Spleen (tissue), 11 donors: ENCODE data around the gene TTLL3. TPM values are rescaled to one million over a fixed set of nuclear protein-coding genes. Genes with fewer than 3 reads are reported as not detected.

Experiments
- DNase-seq: peaks from one replicate; pipeline ENCODE4 v3.0.0-alpha.2; 2020
- H3K27ac ChIP-seq, 8 donors: fragments of 200-600 bp; sonication (generic) in 7 of 8; 1 replicate in 4 of 8; 2 replicates in 4 of 8; pipeline versions ENCODE4 v1.5.0 to v1.8.0; 2016 to 2021; ENCODE audit warnings: inconsistent platforms in 4 of 8, mild to moderate bottlenecking in 4 of 8, moderate library complexity in 1 of 8
- H3K27me3 ChIP-seq, 7 donors: fragments of 200-600 bp; sonication (generic) in 6 of 7; replicated peaks in 1 of 7; 1 replicate in 4 of 7; 2 replicates in 3 of 7; pipeline versions ENCODE4 v1.5.0 to v1.8.0; 2016 to 2021; ENCODE audit warnings: inconsistent platforms in 3 of 7, mild to moderate bottlenecking in 1 of 7
- H3K36me3 ChIP-seq, 6 donors: fragments of 200-600 bp; sonication (generic) in 5 of 6; 1 replicate in 4 of 6; 2 replicates in 2 of 6; pipeline versions ENCODE4 v1.5.0 to v1.8.0; 2016 to 2021; ENCODE audit warnings: inconsistent platforms in 2 of 6
- H3K4me1 ChIP-seq, 6 donors: fragments of 200-600 bp; sonication (generic) in 5 of 6; 1 replicate in 3 of 6; 2 replicates in 3 of 6; pipeline versions ENCODE4 v1.5.0 to v1.8.0; 2016 to 2021; ENCODE audit warnings: inconsistent platforms in 3 of 6
- H3K4me3 ChIP-seq, 8 donors: fragments of 200-600 bp; sonication (generic) in 7 of 8; 1 replicate in 4 of 8; 2 replicates in 4 of 8; pipeline versions ENCODE4 v1.5.0 to v1.8.0; 2016 to 2021; ENCODE audit warnings: inconsistent platforms in 4 of 8, mild to moderate bottlenecking in 4 of 8, moderate library complexity in 2 of 8
- H3K9me3 ChIP-seq, 8 donors: fragments of 200-600 bp; sonication (generic) in 7 of 8; 1 replicate in 4 of 8; 2 replicates in 4 of 8; pipeline versions ENCODE4 v1.5.0 to v1.8.0; 2016 to 2021; ENCODE audit warnings: inconsistent platforms in 4 of 8
- CTCF ChIP-seq, 11 experiments: fragments of 200-600 bp in 7 of 11; fragments of 450-650 bp in 4 of 11; sonication (generic) in 4 of 11; IDR thresholded peaks in 8 of 11; conservative IDR thresholded peaks in 3 of 11; 1 replicate in 7 of 11; 2 replicates in 4 of 11; pipeline versions ENCODE4 v1.4.0 to v1.8.0; 2016 to 2021; ENCODE audit warnings: antibody characterized with exemption in 11 of 11, inconsistent platforms in 4 of 11, mild to moderate bottlenecking in 1 of 11
- POLR2A ChIP-seq, 3 donors: fragments of 450-650 bp; IDR thresholded peaks; one replicate each; pipeline ENCODE4 v1.5.1; 2017; ENCODE audit warnings: antibody characterized with exemption in 3 of 3, mild to moderate bottlenecking in 1 of 3
- POLR2AphosphoS5 ChIP-seq, 3 donors: sonication (generic); formaldehyde crosslinking; IDR thresholded peaks; one replicate each; pipeline ENCODE4 v1.5.1; 2017; ENCODE audit warnings: antibody characterized with exemption in 3 of 3
- WGBS, 5 donors: extraction: QIAGEN DNeasy Blood & Tissue Kit in 3 of 5; methylation state at CpG; one replicate each; pipeline versions ENCODE4 v1.1.5 to v1.1.7; 2013 to 2018; 5-methylcytosine and 5-hydroxymethylcytosine counted together
- intact Hi-C: fragments of 100-400 bp; cut with DNase I; formaldehyde crosslinking; loops from one replicate; pipeline ENCODE4 v1.15.0; 2023; ENCODE audit warnings: low total_unique reads
- polyA plus RNA-seq, 3 donors: library from polyadenylated mRNA; stranded (reverse); fragments of 200-250 nt; gene quantifications; one replicate each; pipeline ENCODE4 v1.2.1, GENCODE V29; 2013
- total RNA-seq, 7 donors: library from RNA; depleted of rRNA in 3 of 7; stranded (reverse); fragments of >200 nt in 3 of 7; fragmentation: NEBNext Ultra II Directional in 4 of 7; extraction: Animal tissue kit (Norgen Biotek cat#: 25700) in 4 of 7; gene quantifications; one replicate each; pipeline versions ENCODE4 v1.1.0 to v1.2.1, GENCODE V29; 2016 to 2021
- donor health status: healthy with polysubstance abuse.
- donor health status: DM: no; HTN: no; CAD: no; lungs with moderate emphysema.
- donor health status: DM: no; HTN: no; CAD: no.
- donor health status: Bipolar disorder and iron deficiency.
- donor health status: healthy.
- donor health status: DM: no; HTN: no; CAD: no.
- donor health status: DM: yes; HTN: yes; CAD: no.

TTLL3 gene
- total and polyA plus RNA-seq, 10 donors: 24.8 to 143 (median 74.0) TPM

- H3K4me1 ChIP-seq: peaks cover 26 to 43% (median 30%) of the 10 kb centered on the region in 6 donors
- no peak for DNase-seq
- TF ChIP-seq POLR2A (IDR thresholded peaks at IDR 0.05) (no peak), POLR2AphosphoS5 (IDR thresholded peaks at IDR 0.05) (no peak), CTCF (IDR thresholded peaks at IDR 0.05 in 8 of 11, conservative IDR thresholded peaks at IDR 0.05 in 3 of 11) (no peak)
- no peak overlapping the region for H3K27ac ChIP-seq
- 92 to 100% (median 97%) methylated on average over 4 of the region's 4 CpGs for WGBS, 5 donors
- intact Hi-C loops: no loop called here
- no peak overlapping the region for H3K4me3 ChIP-seq
- H3K36me3 ChIP-seq: peaks cover 0 to 100% (median 78%) of the 10 kb centered on the region in 6 donors
- no peaks in the 10 kb centered on the region for H3K9me3 ChIP-seq
- H3K27me3 ChIP-seq: no peaks in the 10 kb centered on the region
Measured at GRCh38 chr3:9784965-9785364, 25.1 kb upstream of the TTLL3 start.

- Histone ChIP-seq H3K27ac (no peak overlapping the region), H3K4me3 (no peak overlapping the region), H3K36me3 (peaks cover 0 to 100% (median 81%) of the 10 kb centered on the region in 6 donors), H3K9me3 (no peaks in the 10 kb centered on the region), H3K27me3 (no peaks in the 10 kb centered on the region), H3K4me1 (peaks cover 19 to 43% (median 29%) of the 10 kb centered on the region in 6 donors)
- WGBS, 5 donors: 86 to 95% (median 92%) methylated on average over 7 of the region's 7 CpGs
- TF ChIP-seq CTCF (IDR thresholded peaks at IDR 0.05 in 8 of 11, conservative IDR thresholded peaks at IDR 0.05 in 3 of 11): no peak
- no peak for TF ChIP-seq POLR2AphosphoS5 (IDR thresholded peaks at IDR 0.05)
- TF ChIP-seq POLR2A (IDR thresholded peaks at IDR 0.05): no peak
- DNase-seq: no peak
- intact Hi-C loops: no loop called here
Measured at GRCh38 chr3:9785602-9786001, 24.5 kb upstream of the TTLL3 start.

- WGBS, 5 donors: 88 to 99% (median 94%) methylated on average over 7 of the region's 7 CpGs
Measured at GRCh38 chr3:9786209-9786739, 23.8 kb upstream of the TTLL3 start.

More at GRCh38 chr3:9786209-9786739, 23.8 kb upstream of the TTLL3 start:
- no peak for DNase-seq
- Histone ChIP-seq H3K36me3 (peaks cover 0 to 99% (median 79%) of the 10 kb centered on the region in 6 donors), H3K9me3 (no peaks in the 10 kb centered on the region), H3K27me3 (no peaks in the 10 kb centered on the region), H3K4me3 (no peak overlapping the region), H3K4me1 (peaks cover 15 to 43% (median 29%) of the 10 kb centered on the region in 6 donors), H3K27ac (no peak overlapping the region)
- intact Hi-C loops: no loop called here
- no peak for TF ChIP-seq CTCF (IDR thresholded peaks at IDR 0.05 in 8 of 11, conservative IDR thresholded peaks at IDR 0.05 in 3 of 11)
- TF ChIP-seq POLR2AphosphoS5 (IDR thresholded peaks at IDR 0.05): no peak
- no peak for TF ChIP-seq POLR2A (IDR thresholded peaks at IDR 0.05)
